Tibial artery (tissue), 4 donors: Measurements from ENCODE around the gene SMARCE1.
A peak's percentile ranks its signal among the peaks of the same experiment; 100 is the strongest.

Experiments
- DNase-seq, 2 donors: peaks; one replicate each; pipeline ENCODE4 v3.0.0-alpha.2; 2019
- H3K27ac ChIP-seq, 2 donors: fragments of 200-600 bp; sonication (generic) in 1 of 2; 1 replicate in 1 of 2; 2 replicates in 1 of 2; pipeline ENCODE4 v1.5.1; 2018 to 2019; ENCODE audit warnings: mild to moderate bottlenecking in 1 of 2
- H3K27me3 ChIP-seq, 2 donors: fragments of 200-600 bp; sonication (generic) in 1 of 2; one replicate each; pipeline versions ENCODE4 v1.5.1 to v1.6.0; 2016 to 2019
- H3K36me3 ChIP-seq, 3 donors: fragments of 200-600 bp; sonication (generic) in 2 of 3; one replicate each; pipeline ENCODE4 v1.5.1; 2016 to 2019; ENCODE audit warnings: mild to moderate bottlenecking in 2 of 3
- H3K4me1 ChIP-seq, 4 donors: fragments of 200-600 bp; sonication (generic) in 2 of 4; 1 replicate in 3 of 4; 2 replicates in 1 of 4; pipeline ENCODE4 v1.5.1; 2016 to 2019
- H3K4me3 ChIP-seq, 2 donors: fragments of 200-600 bp; sonication (generic) in 1 of 2; 1 replicate in 1 of 2; 2 replicates in 1 of 2; pipeline ENCODE4 v1.5.1; 2018 to 2019; ENCODE audit warnings: mild to moderate bottlenecking in 2 of 2
- H3K9me3 ChIP-seq, 3 donors: fragments of 200-600 bp; sonication (generic) in 1 of 3; one replicate each; pipeline ENCODE4 v1.5.1; 2016 to 2019
- CTCF ChIP-seq, 2 experiments: fragments of 200-600 bp in 1 of 2; fragments of 450-650 bp in 1 of 2; IDR thresholded peaks; one replicate each; pipeline ENCODE4 v1.5.1; 2017 to 2019; ENCODE audit warnings: antibody characterized with exemption in 2 of 2, mild to moderate bottlenecking in 1 of 2, moderate library complexity in 1 of 2
- intact Hi-C: fragments of 100-400 bp; cut with DNase I; formaldehyde crosslinking; loops from one replicate; pipeline ENCODE4 v1.15.0; 2023; ENCODE audit warnings: low total_unique reads

Gene SMARCE1

DNA sequence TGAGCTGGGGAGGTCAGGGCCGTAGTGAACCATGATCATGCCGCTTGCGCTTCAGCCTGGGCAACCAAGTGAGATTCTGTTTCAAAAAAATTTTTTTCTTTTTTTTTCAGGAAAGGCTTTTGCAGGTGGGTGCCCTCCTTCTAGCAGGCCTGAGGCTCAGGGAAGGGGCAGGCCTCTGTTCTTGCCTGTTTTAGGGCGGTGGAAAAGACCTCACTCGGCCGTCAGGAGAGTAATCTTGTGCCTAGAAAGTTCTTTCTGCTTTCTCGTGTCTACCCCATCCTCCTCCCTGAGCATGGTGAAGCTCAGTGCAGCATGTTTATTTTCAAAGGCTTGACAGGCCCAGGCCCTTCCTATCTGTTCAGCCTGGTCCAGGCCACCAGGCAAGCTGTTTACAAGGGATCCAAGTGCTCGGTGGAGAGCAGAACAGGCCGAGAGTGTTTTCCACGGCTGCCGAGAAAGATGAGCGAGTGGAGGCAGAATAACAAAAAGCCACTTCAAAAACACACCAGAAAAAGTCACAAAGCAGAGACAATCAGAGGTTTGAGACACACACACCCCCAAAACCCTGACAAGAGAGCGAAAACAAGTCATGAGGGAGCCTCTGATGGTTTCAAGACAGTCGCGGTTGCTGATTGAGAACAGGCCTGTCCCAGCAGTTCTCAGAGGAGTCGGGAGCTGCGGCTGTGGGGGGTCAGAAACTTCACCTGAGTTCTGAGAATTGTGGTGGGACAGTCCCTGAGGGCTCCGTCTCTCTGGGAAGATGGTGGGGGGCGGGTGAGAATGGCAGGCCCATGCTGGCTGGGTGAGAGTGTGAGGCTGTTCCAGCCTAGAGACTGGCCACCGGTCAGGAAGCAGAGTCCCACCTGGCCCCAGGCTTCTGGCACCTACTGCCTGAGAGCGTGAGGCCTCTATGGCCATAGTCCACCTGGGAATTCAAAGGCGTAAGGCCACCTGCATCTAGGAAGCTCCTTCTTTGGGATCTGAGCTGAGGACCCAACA lies 44.9 kb downstream of the SMARCE1 start:
- Histone ChIP-seq H3K27ac (no peak overlapping the region), H3K4me1 (peaks cover 0 to 21% (median 10%) of the 10 kb centered on the region in 4 donors), H3K27me3 (peaks cover 0 to 5% of the 10 kb centered on the region in 2 donors), H3K4me3 (no peak overlapping the region), H3K9me3 (no peaks in the 10 kb centered on the region), H3K36me3 (no peaks in the 10 kb centered on the region)
- intact Hi-C loops = no loop called here
- DNase-seq = no peak
- TF ChIP-seq CTCF (IDR thresholded peaks at IDR 0.05) = no peak

- H3K4me3 ChIP-seq = no peak overlapping the region
- H3K36me3 ChIP-seq = no peaks in the 10 kb centered on the region
- H3K27me3 ChIP-seq = peaks cover 0 to 5% of the 10 kb centered on the region in 2 donors
- no peak for DNase-seq
- no peaks in the 10 kb centered on the region for H3K9me3 ChIP-seq
- no peak for TF ChIP-seq CTCF (IDR thresholded peaks at IDR 0.05)
- H3K4me1 ChIP-seq = peaks cover 0 to 21% (median 10%) of the 10 kb centered on the region in 4 donors
- no peak overlapping the region for H3K27ac ChIP-seq
- intact Hi-C loops = no loop called here
These were observed 47.1 kb downstream of the SMARCE1 start for GRCh38 chr17:40600486-40601046.

GRCh38 chr17:40599468-40599763 lies 48.2 kb downstream of the SMARCE1 start:
- no peaks in the 10 kb centered on the region for H3K9me3 ChIP-seq
- H3K4me1 ChIP-seq = peaks cover 0 to 21% (median 10%) of the 10 kb centered on the region in 4 donors
- H3K27me3 ChIP-seq = peaks cover 0 to under 1% of the 10 kb centered on the region in 2 donors
- no peaks in the 10 kb centered on the region for H3K36me3 ChIP-seq
- peak overlapping the region; percentile 63 to 78 for H3K27ac ChIP-seq
- no peak for TF ChIP-seq CTCF (IDR thresholded peaks at IDR 0.05)
- DNase-seq = no peak
- H3K4me3 ChIP-seq = no peak overlapping the region
- intact Hi-C loops = no loop called here

GRCh38 chr17:40598619-40599467 lies 48.8 kb downstream of the SMARCE1 start:
- Histone ChIP-seq H3K36me3 (no peaks in the 10 kb centered on the region), H3K27me3 (no peaks in the 10 kb centered on the region), H3K27ac (peak overlapping the region; percentile 74 to 78), H3K4me1 (peaks cover 0 to 21% (median 10%) of the 10 kb centered on the region in 4 donors), H3K4me3 (peak overlapping the region in 1 of 2 donors; percentile 20), H3K9me3 (no peaks in the 10 kb centered on the region)
- TF ChIP-seq CTCF (IDR thresholded peaks at IDR 0.05) = no peak
- DNase-seq = peak; percentile 47 to 90
- intact Hi-C loops = no loop called here

DNA sequence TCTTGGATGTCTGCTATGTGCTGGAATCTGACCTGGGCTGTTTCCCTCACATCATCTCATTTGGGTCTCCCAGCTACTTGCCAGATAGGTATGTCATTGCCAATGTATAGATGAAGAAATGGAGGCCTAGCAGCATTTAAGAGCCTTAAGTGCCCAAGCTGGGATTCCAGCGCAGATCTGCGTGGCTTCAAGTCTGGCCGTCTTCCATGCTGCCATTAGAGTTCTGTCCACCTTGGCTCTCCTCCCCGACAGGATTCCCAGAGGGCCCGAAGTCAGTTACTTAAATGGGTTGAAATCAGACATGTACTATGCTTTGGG lies 49.4 kb downstream of the SMARCE1 start:
- DNase-seq = peak in 1 of 2 donors; percentile 80
- no peak for TF ChIP-seq CTCF (IDR thresholded peaks at IDR 0.05)
- peak overlapping the region; percentile 74 to 78 for H3K27ac ChIP-seq
- H3K27me3 ChIP-seq = no peaks in the 10 kb centered on the region
- peak overlapping the region in 1 of 2 donors; percentile 20 for H3K4me3 ChIP-seq
- no peaks in the 10 kb centered on the region for H3K9me3 ChIP-seq
- intact Hi-C loops = no loop called here
- no peaks in the 10 kb centered on the region for H3K36me3 ChIP-seq
- peaks cover 0 to 21% (median 10%) of the 10 kb centered on the region in 4 donors for H3K4me1 ChIP-seq
